ENCODE data around the gene CAMSAP1.

CAMSAP1 gene

DNA sequence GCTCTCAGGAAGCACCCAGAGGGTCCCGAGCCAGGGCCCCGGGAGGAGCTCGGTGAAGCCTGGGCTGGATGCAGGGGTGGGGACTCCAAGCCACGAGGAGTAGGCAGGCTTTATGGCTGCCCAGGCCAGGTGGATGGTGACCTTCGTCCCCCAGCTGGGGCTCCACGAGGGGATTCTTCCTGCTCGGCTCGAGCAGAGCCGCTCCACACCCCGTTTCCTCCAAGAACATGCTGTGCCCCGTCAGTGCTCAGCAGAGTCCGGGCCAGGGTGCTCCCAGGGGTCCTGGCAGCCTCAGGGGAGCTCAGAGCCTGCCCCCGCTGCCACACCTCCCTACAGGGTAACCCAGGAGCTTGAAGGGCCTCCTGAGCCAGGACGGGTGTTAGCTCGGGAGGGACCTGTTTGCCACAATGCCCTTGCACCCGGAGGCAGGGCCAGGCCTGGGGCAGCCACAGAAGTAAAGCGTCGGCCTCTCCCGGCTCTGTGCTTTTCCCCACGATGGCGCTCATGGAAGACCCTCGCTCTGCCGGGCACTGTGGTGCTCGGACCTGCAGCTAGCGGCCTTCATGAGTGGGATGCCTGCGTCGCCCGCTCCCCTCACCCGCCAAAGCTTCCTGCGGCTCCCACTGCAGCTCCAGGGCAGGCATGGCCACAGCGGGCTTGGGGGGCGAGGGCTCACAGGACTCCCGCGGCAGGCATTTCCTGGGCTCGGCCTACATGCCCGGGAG lies 118.6 kb downstream of the CAMSAP1 start:
- DNase-seq, result no peak

DNA sequence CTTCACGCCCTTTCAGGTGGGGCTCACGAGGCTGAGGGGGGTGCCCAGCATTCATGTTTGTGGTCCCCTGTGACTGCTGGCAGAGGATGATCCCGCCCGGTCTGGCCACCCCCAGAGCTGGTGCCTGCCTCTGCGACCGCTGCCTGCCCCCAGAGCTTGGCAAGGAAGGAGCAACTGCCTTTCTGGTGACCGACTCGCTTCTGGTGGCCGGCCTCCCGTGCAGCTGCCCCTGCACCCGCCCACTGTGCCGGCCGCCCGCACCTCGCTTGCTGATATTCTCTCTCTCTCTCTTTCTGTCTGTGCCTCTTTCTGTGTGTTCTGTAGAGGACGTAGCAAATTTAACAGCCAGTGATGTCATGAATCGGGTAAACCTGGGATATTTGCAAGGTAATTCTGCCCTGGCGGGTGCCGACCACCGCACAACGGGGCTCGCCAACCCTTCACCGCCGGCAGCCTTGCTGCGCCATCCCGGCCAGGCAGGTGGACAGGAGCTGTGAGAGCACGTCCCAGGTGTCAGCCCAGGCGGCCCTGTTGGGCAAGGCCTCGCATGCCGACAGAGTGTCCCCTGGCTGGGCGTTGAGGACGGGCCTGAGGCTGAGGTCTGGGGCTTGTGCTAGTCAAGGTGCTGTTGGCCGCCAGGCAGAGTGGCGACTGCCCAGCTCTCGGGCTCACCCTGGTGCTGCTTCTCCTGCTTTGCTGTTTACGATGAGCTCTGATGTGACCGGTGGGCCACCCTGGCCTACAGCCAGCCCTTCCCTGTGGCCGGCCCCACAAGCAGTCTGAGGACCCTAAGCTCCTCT lies 119.4 kb downstream of the CAMSAP1 start:
- no peak for DNase-seq

DNA sequence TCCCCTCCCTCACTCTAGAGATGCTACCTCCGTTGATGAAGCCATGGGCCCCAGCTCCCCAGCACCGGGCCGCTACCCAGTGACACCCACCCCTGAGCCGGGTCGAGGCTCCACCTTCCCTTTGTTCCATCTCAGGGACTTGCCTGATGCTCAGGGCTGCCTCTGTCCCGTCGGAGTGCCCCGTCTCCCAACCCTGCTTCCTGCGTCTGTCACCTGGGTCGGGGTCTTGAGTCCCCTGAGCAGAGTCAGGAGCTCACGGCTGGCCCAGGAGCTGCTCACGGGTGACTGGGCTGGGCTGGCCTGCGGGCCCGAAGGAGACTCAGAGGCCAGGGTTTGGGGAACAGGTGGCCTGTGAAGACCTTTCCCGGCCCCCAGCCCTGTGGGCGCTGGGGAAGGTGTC lies 120.0 kb downstream of the CAMSAP1 start:
- no peak for DNase-seq

DNA sequence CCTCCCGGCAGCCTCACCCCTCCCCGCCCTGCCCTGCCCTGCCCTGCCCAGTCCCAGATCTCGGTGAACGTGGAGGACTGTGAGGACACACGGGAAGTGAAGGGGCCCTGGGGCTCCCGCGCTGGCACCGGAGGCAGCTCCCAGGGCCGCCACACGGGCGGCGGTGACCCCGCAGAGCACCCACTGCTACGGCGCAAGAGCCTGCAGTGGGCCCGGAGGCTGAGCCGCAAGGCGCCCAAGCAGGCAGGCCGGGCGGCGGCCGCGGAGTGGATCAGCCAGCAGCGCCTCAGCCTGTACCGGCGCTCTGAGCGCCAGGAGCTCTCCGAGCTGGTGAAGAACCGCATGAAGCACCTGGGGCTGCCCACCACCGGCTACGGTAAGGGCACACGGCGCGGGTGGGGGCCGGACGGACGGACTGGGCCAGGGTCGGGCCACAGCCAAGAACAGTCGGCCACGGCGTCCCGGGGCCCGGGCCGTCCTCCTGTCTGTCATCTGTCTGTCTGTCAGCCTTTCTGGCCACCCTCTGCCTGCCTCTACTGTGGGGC lies 121.1 kb downstream of the CAMSAP1 start:
- DNase-seq, result no peak

DNA sequence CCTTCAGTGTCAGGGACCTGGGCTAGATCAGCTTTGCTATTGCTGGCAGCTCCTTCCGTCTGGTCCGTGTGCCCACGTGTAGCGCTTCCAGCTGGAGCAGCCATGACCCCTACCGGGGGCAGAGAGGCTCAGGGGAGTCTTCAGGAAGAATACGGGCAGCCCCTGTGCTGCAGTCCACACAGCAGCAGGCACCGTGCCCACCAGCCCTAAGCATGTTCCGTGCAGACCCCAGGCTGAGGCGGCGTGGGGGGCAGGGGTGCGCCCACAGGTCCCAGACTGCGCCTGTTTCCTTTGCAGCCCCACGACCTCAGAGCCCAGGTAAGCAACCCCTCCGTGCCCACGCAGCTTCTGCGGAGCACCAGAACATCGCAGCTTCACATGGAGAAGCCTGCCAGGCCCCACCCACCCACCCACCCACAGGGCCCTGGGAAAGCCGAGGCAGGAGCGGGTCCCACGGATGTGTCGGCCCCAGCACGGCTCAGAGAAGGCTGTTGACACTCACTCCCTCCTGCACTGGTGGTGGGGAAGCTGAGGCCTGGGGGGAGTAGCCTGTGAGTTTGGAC lies 122.3 kb downstream of the CAMSAP1 start:
- no peak for DNase-seq

DNA sequence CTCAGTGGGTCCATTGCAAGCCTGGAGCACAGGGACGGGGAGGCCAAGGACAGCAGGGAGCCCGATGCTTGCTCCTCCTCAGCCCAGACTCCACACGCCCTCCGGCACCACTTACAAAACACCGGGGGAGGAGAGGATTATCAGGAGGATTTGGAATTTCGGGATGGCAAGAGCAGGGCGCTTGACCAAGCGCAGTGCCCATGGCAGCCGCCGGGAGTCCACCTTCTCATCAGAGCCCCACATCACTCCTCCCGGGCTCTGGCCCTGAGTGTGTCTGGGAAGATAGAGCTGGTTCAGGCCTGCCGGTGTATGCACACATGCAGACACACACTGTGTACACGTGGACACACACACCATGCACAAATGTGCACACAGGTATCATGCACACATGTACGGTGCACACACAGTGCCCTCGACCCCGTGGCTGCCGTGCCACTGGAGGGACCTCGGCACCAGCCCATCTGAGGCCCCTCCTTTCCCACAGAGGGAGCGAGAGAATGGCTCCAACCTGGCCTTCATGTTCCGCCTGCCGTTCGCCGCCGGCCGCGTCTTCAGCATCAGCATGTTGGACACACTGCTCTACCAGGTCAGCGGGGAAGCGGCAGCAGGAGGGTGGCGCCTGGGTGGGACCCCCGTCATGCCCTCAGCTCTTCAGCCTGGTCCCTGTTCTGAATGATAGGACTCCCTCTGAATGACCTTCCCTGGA lies 123.7 kb downstream of the CAMSAP1 start:
- DNase-seq, result no peak

DNA sequence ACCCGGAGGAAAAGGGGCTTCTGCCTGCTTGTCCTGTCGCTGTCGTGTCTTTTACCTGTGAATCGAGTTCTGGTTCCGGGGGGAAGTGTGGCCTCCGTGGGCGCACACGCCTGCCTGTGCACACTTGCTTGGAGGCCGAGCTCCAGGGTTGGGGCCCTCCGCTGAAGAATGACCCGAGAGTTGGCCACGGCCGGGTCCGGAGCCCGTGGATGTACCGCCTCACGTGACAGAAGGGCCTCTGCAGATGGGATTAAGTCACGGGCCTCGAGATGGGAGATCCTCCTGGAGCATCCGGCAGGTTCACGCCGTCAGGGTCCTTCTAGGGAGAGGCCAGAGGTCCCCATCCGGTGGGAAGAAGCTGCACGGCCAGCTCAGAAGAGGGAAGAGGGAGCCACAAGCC lies 124.4 kb downstream of the CAMSAP1 start:
- DNase-seq, result no peak

DNA sequence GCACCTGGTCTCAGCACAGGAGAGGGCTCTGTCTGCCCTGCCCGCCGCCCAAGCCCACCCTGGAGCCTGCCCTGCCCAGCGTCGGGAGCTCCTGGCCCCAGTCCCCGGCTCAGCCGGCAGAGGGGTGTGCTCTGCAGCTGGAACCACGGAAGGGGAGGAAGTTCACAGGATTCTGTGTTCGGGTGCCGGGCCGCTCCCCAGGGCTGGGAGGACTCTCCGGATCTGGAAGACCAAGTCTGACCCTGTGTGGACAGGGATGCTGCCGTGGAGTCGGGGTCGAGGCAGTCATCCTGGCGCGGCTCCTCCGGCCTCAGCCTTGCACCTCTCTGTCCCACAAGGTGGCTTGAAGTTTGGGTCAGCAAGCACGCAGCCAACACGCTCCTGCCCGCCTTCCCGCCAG lies 126.7 kb downstream of the CAMSAP1 start:
- no peak for DNase-seq

DNA sequence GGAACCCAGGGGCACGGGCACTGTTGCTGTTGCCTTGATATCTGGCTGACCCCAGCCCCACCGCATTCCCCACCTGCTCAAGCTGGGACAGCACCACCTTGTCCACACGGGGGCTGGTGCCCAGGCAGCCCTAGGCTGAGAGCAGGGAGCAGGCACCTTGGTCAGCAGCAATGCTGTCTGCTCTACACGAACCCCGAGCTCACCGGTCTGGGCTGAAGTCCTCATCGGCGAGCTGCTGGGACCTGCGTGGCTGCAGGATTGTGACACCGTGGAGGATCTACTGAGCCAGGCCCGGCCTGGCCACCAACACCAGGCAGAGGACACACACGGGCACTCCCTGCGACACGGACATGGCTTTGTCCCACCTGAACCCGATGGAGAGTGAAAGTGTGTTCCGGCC lies 127.3 kb downstream of the CAMSAP1 start:
- DNase-seq, result no peak

DNA sequence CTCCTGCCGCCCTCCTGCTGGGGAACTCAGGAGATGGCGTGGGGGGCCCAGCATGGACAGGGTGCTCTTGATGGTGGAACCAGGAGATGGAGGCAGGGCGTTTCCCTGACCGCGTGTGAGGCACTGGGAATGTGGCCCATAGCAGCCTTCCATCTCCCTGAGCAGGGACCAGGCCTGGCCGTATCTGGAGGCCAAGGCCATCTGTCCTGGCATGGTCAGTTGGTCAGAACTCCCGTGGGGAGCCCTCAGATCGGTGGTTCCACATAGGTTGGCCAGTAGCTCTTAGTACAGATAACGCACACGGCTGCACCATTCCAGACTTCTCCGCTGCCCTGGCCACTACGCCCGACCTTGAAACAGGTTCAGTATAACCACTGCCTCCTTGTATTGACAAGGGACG lies 127.8 kb downstream of the CAMSAP1 start:
- DNase-seq, result no peak

DNA sequence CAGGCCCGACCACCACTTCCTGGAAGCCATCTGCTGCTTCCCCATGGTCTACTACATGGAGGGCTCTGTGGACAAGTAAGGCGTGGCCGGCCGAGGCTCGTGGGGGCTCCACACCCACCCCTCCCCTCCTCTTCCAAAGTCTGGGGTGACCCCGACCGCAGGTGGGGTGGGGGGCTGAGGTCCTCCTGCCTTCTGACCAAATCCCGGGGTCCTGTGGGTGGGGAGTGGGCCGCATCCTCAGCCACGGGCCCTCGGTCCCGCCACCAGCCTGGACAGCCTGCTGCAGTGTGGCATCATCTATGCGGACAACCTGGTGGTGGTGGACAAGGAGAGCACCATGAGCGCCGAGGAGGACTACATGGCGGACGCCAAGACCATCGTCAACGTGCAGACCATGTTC lies 128.9 kb downstream of the CAMSAP1 start:
- no peak for DNase-seq

DNA sequence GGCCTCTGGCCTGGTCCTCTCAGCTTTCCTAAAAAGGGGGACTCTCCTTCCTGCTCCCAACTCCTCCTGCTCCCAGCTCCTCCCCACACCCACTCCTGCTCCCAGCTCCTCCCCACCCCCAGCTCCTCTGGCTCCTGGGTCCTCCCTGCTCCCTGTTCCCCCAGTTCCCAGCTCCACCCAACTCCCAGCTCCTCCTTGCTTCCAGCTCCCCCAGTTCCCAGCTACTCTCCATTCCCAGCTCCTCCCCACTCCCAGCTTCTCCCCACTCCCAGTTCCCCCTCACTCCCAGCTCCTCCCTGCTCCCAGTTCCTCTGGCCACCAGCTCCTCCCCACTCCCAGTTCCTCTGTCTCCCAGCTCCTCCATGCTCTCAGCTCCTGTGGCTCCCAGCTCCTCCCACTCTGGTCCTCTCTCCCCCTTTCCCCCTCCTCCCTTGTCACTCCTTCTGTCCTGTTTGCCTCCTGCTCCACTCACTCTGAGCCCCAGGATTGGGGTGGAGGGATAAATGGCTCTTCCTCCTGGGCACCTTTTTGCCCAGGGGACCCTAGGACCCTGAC lies 129.6 kb downstream of the CAMSAP1 start:
- DNase-seq, result no peak

DNA sequence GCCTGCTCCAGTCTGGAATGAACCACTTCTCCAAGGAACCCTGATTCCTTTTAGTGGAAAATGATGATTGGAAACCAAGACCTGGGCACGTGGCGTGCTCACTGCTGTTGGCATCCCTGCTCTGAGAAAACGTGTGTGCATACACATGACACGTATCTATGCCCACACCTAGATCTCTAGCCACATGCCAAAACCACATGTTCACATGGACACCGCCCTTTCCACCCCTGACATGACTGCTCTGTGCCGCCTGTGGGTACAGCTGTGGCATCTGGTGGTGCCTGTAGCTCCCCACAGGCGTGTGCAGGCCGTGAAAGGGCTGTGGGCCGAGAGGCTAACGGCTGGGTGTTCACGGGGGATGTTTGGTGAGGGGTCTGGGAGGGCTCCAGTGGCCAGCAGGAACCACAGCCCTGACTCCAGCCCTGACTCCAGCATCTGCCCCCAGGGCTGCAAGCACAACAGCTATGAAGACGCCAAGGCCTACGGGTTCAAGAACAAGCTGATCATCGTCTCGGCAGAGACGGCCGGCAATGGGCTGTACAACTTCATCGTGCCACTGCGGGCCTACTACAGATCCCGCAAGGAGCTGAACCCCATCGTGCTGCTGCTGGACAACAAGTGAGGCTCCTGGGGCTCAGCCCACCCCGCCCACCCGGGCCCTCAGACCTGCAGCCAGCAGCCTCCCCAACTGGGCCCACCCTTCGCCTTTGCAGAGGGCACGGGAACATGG lies 130.3 kb downstream of the CAMSAP1 start:
- DNase-seq, result no peak

DNA sequence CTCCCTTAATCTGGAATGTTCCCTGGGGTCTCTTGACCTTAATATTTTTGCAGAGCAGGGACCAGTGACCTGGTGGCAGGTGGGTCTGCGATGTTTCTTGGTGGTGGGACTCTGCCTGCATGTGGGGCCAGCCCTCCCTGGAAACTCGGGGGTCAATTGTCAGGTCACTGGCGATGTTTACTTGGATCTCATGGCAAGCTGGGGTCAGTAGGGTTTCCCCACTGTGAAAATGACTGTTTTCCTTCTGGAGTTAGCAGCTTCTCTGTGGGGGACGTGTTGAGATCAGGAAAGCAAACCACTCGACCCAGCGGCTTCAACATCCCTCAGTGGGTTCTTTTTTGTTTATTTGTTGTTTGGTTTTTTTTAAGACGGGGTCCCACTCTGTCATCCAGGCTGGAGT lies 131.4 kb downstream of the CAMSAP1 start:
- DNase-seq, result no peak

DNA sequence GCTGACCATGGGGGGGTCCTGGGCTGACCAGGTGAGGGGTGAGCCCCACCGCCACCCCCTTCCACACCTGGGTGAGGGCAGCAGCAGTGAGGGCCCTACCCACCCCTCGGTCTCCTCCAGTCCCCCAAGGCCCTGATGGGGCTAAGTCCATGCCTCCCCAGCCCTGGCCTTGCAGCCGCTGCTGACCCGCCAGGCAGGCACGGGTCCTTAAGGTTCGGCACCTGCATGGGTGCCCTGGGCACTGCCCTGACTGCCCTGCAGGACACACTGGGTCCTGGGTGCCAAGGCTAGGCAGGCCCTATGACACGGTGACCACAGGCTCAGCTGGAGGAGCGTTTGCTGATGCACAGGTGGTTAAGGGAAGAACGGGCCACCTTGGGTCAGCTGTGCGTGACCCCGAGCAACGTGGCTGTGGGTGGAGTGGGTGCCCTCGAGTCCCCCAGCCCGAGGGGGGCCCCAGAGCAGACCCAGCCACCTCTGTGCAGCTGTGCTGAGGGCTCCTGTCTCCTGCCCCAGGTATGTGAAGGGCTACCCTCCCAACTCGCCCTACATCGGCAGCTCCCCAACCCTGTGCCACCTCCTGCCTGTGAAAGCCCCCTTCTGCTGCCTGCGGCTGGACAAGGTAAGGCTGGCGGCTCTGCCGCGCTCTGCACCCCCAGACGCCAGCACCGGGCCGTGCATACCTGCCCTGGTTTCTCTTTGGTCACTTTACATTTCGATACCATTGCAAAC lies 132.4 kb downstream of the CAMSAP1 start:
- DNase-seq, result no peak

DNA sequence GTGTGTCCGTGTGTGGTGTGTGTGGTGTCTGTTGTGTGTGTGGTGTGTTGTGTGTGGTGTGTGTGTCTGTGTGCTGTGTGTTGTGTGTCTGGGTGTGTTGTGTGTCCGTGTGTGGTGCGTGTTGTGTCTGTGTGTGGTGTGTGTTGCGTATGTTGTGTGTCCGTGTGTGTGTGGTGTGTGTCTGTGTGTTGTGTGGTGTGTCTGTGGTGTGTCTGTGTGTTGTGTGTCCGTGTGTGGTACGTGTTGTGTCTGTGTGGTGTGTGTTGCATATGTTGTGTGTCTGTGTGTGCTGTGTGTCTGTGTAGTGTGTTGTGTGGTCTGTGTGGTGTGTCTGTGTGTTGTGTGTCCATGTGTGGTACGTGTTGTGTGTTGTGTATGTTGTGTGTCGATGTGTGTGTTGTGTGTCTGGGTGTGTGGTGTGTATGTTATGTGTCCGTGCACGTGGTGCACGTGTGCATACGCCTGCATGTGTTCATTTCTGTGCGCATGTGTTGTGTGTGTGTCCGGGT lies 133.1 kb downstream of the CAMSAP1 start:
- no peak for DNase-seq

DNA sequence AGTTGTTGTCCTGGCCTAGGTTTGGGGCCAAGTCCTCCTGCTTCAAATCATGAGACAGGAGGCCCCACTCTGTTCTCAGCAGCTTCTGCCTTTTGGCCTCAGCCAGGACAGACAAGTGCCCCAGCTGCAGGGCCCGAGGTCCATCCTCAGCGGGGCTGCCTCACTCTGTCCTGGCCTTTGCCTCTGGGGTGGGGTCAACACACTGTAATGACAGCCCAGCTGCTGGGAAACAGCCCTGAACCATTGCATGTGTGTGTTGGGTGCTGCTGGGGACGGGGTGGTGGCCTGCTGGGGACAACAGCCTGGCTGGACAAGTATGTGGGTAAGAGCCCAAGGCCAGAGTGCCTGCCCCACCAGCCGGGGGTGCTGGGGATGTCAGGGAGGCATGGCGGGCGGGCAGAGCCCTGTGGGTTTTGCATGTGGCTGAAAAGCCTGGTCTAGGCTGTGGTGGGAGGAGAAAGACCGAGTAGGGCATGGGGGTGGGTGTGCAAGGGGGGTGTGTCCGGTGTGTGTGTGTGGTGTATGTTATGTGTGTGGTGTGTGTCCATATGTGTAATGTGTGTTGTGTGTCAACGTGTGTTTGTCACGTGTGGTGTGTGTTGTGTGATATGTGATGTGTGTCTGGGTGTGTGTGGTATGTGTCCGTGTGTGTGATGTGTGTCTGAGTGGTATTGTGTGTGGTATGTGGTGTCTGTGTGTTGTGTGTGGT lies 133.7 kb downstream of the CAMSAP1 start:
- no peak for DNase-seq

DNA sequence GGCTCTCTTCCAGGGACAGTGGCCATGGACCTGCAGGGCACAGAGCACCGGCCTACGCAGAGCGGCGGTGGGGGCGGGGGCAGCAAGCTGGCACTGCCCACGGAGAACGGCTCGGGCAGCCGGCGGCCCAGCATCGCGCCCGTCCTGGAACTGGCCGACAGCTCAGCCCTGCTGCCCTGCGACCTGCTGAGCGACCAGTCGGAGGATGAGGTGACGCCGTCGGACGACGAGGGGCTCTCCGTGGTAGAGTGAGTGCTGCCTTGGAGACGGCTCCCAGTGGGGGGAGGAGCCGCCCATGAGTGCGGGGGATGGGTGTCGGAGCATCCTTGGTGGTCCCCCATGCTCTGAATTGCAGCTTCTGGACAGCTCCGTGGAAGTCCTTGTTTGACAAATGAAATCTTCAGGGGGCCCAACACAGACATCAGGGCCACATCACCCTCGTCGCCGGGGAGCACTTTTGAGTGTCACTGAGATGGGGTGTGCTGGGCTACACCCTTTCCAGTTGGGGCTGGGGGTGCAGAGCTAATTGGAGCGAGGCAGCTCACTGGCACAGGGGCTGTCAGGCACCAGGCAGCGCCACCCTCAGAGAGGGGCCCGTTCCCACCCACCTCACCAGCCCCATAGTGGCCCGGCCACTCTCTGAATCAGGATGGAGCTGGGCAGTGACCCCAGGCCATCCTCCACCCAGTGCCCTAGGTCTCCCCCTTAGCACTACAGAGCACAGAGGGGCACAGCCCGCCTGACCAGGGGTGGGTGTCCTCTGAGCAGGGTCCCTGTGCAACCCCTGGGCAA lies 134.4 kb downstream of the CAMSAP1 start:
- no peak for DNase-seq

DNA sequence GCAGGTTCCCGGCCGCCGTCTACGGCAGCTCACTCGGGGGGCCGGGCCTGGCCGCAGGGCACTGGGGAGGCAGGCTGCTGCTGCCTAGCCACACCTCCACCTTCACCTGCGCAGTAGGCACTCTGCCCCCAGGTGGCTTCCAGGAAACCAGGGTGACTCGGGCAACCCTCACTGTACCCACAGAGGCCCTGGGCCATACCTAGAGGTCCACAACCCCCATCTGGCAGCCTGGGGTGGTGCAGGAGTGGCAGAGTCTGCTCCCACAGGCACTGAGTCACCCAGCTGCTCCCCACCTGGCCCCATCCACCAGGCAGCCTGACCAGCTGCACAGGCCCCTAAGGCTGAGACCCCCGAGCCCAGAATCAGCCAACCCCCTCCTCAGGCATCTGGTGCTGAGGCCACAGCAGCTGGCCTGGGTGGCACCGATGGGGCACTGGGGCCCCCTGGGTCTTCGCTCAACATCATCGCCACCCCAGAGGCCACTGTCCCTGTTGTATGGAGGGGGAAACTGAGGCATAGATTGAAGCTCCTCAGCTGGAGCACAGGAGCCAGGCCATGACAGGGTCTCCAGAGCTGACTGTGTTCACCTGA lies 135.2 kb downstream of the CAMSAP1 start:
- no peak for DNase-seq
